CD14-positive monocyte (primary cell): Measurements from ENCODE around the gene RERE. TPM values are rescaled to one million over a fixed set of nuclear protein-coding genes. Genes with fewer than 3 reads are reported as not detected.

Source experiments
- DNase-seq, 3 donors: peaks; one replicate each; pipeline ENCODE4 v3.0.0-alpha.2; 2011 to 2022
- H2AFZ ChIP-seq: 2 replicates; pipeline ENCODE4 v1.6.0; 2012; ENCODE audit warnings: mild to moderate bottlenecking, low read depth, low read length, inconsistent platforms; ENCODE audit not compliant: insufficient read depth, poor library complexity, severe bottlenecking
- H3K27ac ChIP-seq, 2 donors: 1 replicate in 1 of 2; 2 replicates in 1 of 2; pipeline ENCODE4 v1.5.1; 2012 to 2013; ENCODE audit warnings: low read length in 2 of 2, control low read depth in 1 of 2, inconsistent platforms in 1 of 2, low read depth in 1 of 2, mild to moderate bottlenecking in 1 of 2
- H3K27me3 ChIP-seq, 2 donors: one replicate each; pipeline versions ENCODE4 v1.6.0 to v1.6.1; 2011 to 2013; ENCODE audit warnings: low read length in 2 of 2; ENCODE audit not compliant: control insufficient read depth in 2 of 2, insufficient read depth in 2 of 2
- H3K36me3 ChIP-seq, 2 donors: replicated peaks in 1 of 2; 1 replicate in 1 of 2; 2 replicates in 1 of 2; pipeline versions ENCODE4 v1.5.1 to v1.6.1; 2012 to 2013; ENCODE audit warnings: low read length in 2 of 2, control low read depth in 1 of 2, inconsistent platforms in 1 of 2, mild to moderate bottlenecking in 1 of 2; ENCODE audit not compliant: insufficient read depth in 2 of 2, control insufficient read depth in 1 of 2
- H3K4me1 ChIP-seq, 2 donors: 1 replicate in 1 of 2; 2 replicates in 1 of 2; pipeline versions ENCODE4 v1.5.1 to v1.6.1; 2012 to 2013; ENCODE audit warnings: low read length in 2 of 2, control low read depth in 1 of 2, inconsistent platforms in 1 of 2, mild to moderate bottlenecking in 1 of 2, moderate library complexity in 1 of 2; ENCODE audit not compliant: insufficient read depth in 2 of 2, control insufficient read depth in 1 of 2
- H3K4me2 ChIP-seq: replicated peaks from 2 replicates; pipeline ENCODE3; 2012; ENCODE audit warnings: low read length, moderate library complexity, mild to moderate bottlenecking; ENCODE audit not compliant: poor library complexity, severe bottlenecking; ENCODE audit errors: extremely low read depth
- H3K4me3 ChIP-seq, 3 experiments: fragments of 200-600 bp in 1 of 3; sonication (generic) in 1 of 3; replicated peaks in 1 of 3; 1 replicate in 2 of 3; 2 replicates in 1 of 3; pipeline ENCODE4 v1.5.1; 2011 to 2013; ENCODE audit warnings: low read length in 3 of 3, mild to moderate bottlenecking in 3 of 3, control low read depth in 2 of 3, low read depth in 2 of 3, inconsistent platforms in 1 of 3, moderate library complexity in 1 of 3
- H3K79me2 ChIP-seq: 2 replicates; pipeline ENCODE4 v1.6.0; 2012; ENCODE audit warnings: mild to moderate bottlenecking, control low read depth, inconsistent platforms, low read length, moderate library complexity; ENCODE audit not compliant: insufficient read depth
- H3K9ac ChIP-seq: 2 replicates; pipeline ENCODE4 v1.6.0; 2017; ENCODE audit warnings: low read length, mild to moderate bottlenecking; ENCODE audit not compliant: insufficient read depth, poor library complexity, severe bottlenecking
- H3K9me3 ChIP-seq, 2 donors: replicated peaks in 1 of 2; 1 replicate in 1 of 2; 2 replicates in 1 of 2; pipeline versions ENCODE4 v1.5.1 to v1.6.1; 2012 to 2013; ENCODE audit warnings: low read length in 2 of 2, control low read depth in 1 of 2; ENCODE audit not compliant: control insufficient read depth in 1 of 2, insufficient read depth in 1 of 2
- H4K20me1 ChIP-seq: 2 replicates; pipeline ENCODE4 v1.6.0; 2012; ENCODE audit warnings: mild to moderate bottlenecking, low read length, control low read depth, moderate library complexity; ENCODE audit not compliant: insufficient read depth
- H3K27ac Mint-ChIP-seq, 7 donors: one replicate each; pipeline ENCODE4 v1.8.0; 2020; ENCODE audit warnings: mild to moderate bottlenecking in 7 of 7, mixed read lengths in 7 of 7, moderate library complexity in 6 of 7, inconsistent platforms in 2 of 7
- H3K27me3 Mint-ChIP-seq, 3 donors: one replicate each; pipeline ENCODE4 v1.8.0; 2021 to 2022; ENCODE audit warnings: low read depth in 3 of 3, mild to moderate bottlenecking in 3 of 3, mixed read lengths in 3 of 3, moderate library complexity in 3 of 3, inconsistent platforms in 1 of 3
- H3K36me3 Mint-ChIP-seq, 2 donors: one replicate each; pipeline ENCODE4 v1.8.0; 2020; ENCODE audit warnings: mixed read lengths in 2 of 2, inconsistent platforms in 1 of 2, mild to moderate bottlenecking in 1 of 2
- H3K4me1 Mint-ChIP-seq: one replicate; pipeline ENCODE4 v1.8.0; 2020; ENCODE audit warnings: mild to moderate bottlenecking, mixed read lengths
- H3K4me3 Mint-ChIP-seq, 2 donors: one replicate each; pipeline ENCODE4 v1.8.0; 2020; ENCODE audit warnings: mild to moderate bottlenecking in 2 of 2, mixed read lengths in 2 of 2, moderate library complexity in 1 of 2
- H3K9me3 Mint-ChIP-seq, 7 donors: one replicate each; pipeline ENCODE4 v1.8.0; 2020 to 2022; ENCODE audit warnings: mixed read lengths in 7 of 7, mild to moderate bottlenecking in 6 of 7, moderate library complexity in 6 of 7, inconsistent platforms in 2 of 7
- WGBS: methylation state at CpG from one replicate; pipeline ENCODE4 v1.1.5; 2013; ENCODE audit warnings: missing lambda C conversion rate; ENCODE audit not compliant: insufficient coverage; 5-methylcytosine and 5-hydroxymethylcytosine counted together
- intact Hi-C, 2 donors: fragments of 100-400 bp; cut with micrococcal nuclease; formaldehyde crosslinking; loops; one replicate each; pipeline versions ENCODE4 v1.15.0 to v1.15.1; 2023
- polyA plus RNA-seq, 3 donors: library from polyadenylated mRNA; depleted of rRNA in 1 of 3; unstranded in 2 of 3; stranded (reverse) in 1 of 3; fragments of 300-500 nt in 2 of 3; fragments of >200 nt in 1 of 3; fragmentation: Illumina TruSeq in 2 of 3; gene quantifications; 1 replicate in 2 of 3; 2 replicates in 1 of 3; pipeline ENCODE4 v1.2.3, GENCODE V29; 2012 to 2021
- TF ChIP-seq, protein P1 (sequence below): fragments of 200-600 bp; IDR thresholded peaks from one replicate; pipeline ENCODE4 v1.8.0; 2022; ENCODE audit warnings: antibody characterized with exemption, mild to moderate bottlenecking

RERE gene
- polyA plus RNA-seq, 3 donors = 1.2 to 19.4 (median 3.8) TPM

- no peak overlapping the region for H3K27ac Mint-ChIP-seq
- peaks cover 10% of the 10 kb centered on the region for H3K4me1 Mint-ChIP-seq
- H2AFZ ChIP-seq = peak overlapping the region; percentile 95
- intact Hi-C loops = loop anchor here (10.0 kb wide), 1 partner anchor 100 kb away; no protein-coding TSS in a partner anchor
- peaks cover 0 to 2% of the 10 kb centered on the region in 2 donors for H3K36me3 ChIP-seq
- TF ChIP-seq, protein P1, sequence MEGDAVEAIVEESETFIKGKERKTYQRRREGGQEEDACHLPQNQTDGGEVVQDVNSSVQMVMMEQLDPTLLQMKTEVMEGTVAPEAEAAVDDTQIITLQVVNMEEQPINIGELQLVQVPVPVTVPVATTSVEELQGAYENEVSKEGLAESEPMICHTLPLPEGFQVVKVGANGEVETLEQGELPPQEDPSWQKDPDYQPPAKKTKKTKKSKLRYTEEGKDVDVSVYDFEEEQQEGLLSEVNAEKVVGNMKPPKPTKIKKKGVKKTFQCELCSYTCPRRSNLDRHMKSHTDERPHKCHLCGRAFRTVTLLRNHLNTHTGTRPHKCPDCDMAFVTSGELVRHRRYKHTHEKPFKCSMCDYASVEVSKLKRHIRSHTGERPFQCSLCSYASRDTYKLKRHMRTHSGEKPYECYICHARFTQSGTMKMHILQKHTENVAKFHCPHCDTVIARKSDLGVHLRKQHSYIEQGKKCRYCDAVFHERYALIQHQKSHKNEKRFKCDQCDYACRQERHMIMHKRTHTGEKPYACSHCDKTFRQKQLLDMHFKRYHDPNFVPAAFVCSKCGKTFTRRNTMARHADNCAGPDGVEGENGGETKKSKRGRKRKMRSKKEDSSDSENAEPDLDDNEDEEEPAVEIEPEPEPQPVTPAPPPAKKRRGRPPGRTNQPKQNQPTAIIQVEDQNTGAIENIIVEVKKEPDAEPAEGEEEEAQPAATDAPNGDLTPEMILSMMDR = no peak
- peaks cover 0 to 1% (median 0%) of the 10 kb centered on the region in 3 donors for H3K27me3 Mint-ChIP-seq
- H3K9me3 Mint-ChIP-seq = no peaks in the 10 kb centered on the region
- peak overlapping the region; percentile 73 for H3K9ac ChIP-seq
- peaks cover 33 to 36% of the 10 kb centered on the region in 2 donors for H3K4me1 ChIP-seq
- peak overlapping the region; percentile 50 to 77 (median 51) for H3K4me3 ChIP-seq
- H3K4me3 Mint-ChIP-seq = no peak overlapping the region
- H4K20me1 ChIP-seq = no peaks in the 10 kb centered on the region
- no peak for DNase-seq
- 0% methylated on average over 1 of the region's 6 CpGs for WGBS
- H3K9me3 ChIP-seq = no peaks in the 10 kb centered on the region
- H3K27me3 ChIP-seq = no peaks in the 10 kb centered on the region
- peak overlapping the region; percentile 80 for H3K4me2 ChIP-seq
- peaks cover 17 to 25% of the 10 kb centered on the region in 2 donors for H3K36me3 Mint-ChIP-seq
- H3K79me2 ChIP-seq = peaks cover 30% of the 10 kb centered on the region
- H3K27ac ChIP-seq = peak overlapping the region; percentile 84 to 97
Observed at GRCh38 chr1:8525216-8525557, 292.3 kb downstream of the RERE start.

DNA sequence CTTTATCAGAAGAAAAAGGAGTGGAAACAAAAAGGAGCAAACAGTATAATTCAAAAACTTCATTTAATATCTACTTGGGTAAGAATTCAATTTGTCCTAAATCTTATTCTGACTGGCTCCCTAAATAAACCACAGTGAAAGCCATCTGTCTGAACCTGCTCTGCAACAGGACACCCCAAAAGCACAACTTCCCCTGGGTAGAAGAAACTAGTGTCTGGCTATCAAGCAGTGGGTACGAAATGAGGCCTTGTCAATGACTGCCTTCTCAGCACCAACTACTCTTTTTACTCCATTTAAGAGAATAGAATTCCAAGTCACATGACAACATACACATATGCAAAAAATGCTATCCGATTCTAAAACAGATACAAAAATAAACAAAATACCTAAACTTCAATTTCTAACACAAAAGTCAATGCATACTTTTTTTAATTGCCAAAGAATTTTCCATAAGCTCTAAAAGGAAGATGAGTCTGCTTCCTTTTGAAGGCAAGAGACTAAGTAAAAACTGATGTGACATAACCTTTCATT, 292.7 kb downstream of the RERE start:
- H3K9me3 Mint-ChIP-seq = no peaks in the 10 kb centered on the region
- H3K4me2 ChIP-seq = peak overlapping the region; percentile 80
- peaks cover 33 to 36% of the 10 kb centered on the region in 2 donors for H3K4me1 ChIP-seq

More for the DNA sequence above, 292.7 kb downstream of the RERE start:
- Histone ChIP-seq H3K27ac (peak overlapping the region; percentile 84 to 97), H4K20me1 (no peaks in the 10 kb centered on the region), H3K79me2 (peaks cover 34% of the 10 kb centered on the region), H3K9me3 (no peaks in the 10 kb centered on the region), H3K4me3 (peak overlapping the region; percentile 50 to 77 (median 51)), H3K36me3 (peaks cover 0 to 2% of the 10 kb centered on the region in 2 donors), H3K9ac (peak overlapping the region; percentile 73), H3K27me3 (no peaks in the 10 kb centered on the region), H2AFZ (peak overlapping the region; percentile 95)
- H3K4me1 Mint-ChIP-seq = peaks cover 10% of the 10 kb centered on the region
- peaks cover 17 to 22% of the 10 kb centered on the region in 2 donors for H3K36me3 Mint-ChIP-seq
- H3K27me3 Mint-ChIP-seq = peaks cover 0 to 1% (median 0%) of the 10 kb centered on the region in 3 donors
- TF ChIP-seq, protein P1 = no peak
- no peak for DNase-seq
- intact Hi-C loops = loop anchor here (10.0 kb wide), 1 partner anchor 100 kb away; no protein-coding TSS in a partner anchor
- H3K27ac Mint-ChIP-seq = no peak overlapping the region
- H3K4me3 Mint-ChIP-seq = no peak overlapping the region
- WGBS = no CpG with 5 or more reads among the region's 2 CpGs
